Measurements from ENCODE around the gene NLRP5. TPM values are rescaled to one million over a fixed set of nuclear protein-coding genes. Genes with fewer than 3 reads are reported as not detected.

The NLRP5 gene
- total RNA-seq, 4 donors from 2014 or later = not detected

- intact Hi-C loops (cut with DNase I) = no loop called here
- no peaks in the 10 kb centered on the region for H3K9me3 ChIP-seq
- H3K36me3 ChIP-seq = peaks cover 11 to 76% (median 59%) of the 10 kb centered on the region in 4 donors
- H3K27me3 ChIP-seq = no peaks in the 10 kb centered on the region
- TF ChIP-seq EP300 (IDR thresholded peaks at IDR 0.05) (no peak), POLR2AphosphoS5 (IDR thresholded peaks at IDR 0.05) (no peak), POLR2A (IDR thresholded peaks at IDR 0.05; ENCODE audit: low read depth) (no peak)
- DNase-seq (ENCODE audit: extremely low spot score) = no peak
- no peak overlapping the region for H3K27ac ChIP-seq (replicated peaks in 1 of 4)
- WGBS = 91% methylated on average over 26 of the region's 34 CpGs
- H3K4me3 ChIP-seq = no peak overlapping the region
- peaks cover 10 to 35% (median 16%) of the 10 kb centered on the region in 4 donors for H3K4me1 ChIP-seq
Measured at GRCh38 chr19:56098731-56099568, 112.4 kb downstream of the NLRP5 start.

GRCh38 chr19:56099638-56100539 lies 113.3 kb downstream of the NLRP5 start:
- DNase-seq (ENCODE audit: extremely low spot score) = no peak
- 95% methylated on average over 29 of the region's 31 CpGs for whole genome bisulfite sequencing
- H3K4me3 ChIP-seq = no peak overlapping the region
- H3K9me3 ChIP-seq = no peaks in the 10 kb centered on the region
- H3K27ac ChIP-seq (replicated peaks in 1 of 4) = no peak overlapping the region
- intact Hi-C loops (cut with DNase I) = no loop called here
- H3K4me1 ChIP-seq = peaks cover 16 to 41% (median 23%) of the 10 kb centered on the region in 4 donors
- TF ChIP-seq EP300 (IDR thresholded peaks at IDR 0.05) (no peak), CTCF (IDR thresholded peaks at IDR 0.05) (no peak), POLR2A (IDR thresholded peaks at IDR 0.05; ENCODE audit: low read depth) (no peak), POLR2AphosphoS5 (IDR thresholded peaks at IDR 0.05) (no peak)
- H3K36me3 ChIP-seq = peaks cover 11 to 71% (median 59%) of the 10 kb centered on the region in 4 donors
- H3K27me3 ChIP-seq = no peaks in the 10 kb centered on the region

GRCh38 chr19:56101095-56101494 lies 114.5 kb downstream of the NLRP5 start:
- no peak for DNase-seq (ENCODE audit: extremely low spot score)
- peaks cover 11 to 65% (median 52%) of the 10 kb centered on the region in 4 donors for H3K36me3 ChIP-seq

GRCh38 chr19:56101746-56102535 lies 115.4 kb downstream of the NLRP5 start:
- TF ChIP-seq EP300 (IDR thresholded peaks at IDR 0.05) (no peak), POLR2A (IDR thresholded peaks at IDR 0.05; ENCODE audit: low read depth) (no peak), CTCF (IDR thresholded peaks at IDR 0.05) (no peak), POLR2AphosphoS5 (IDR thresholded peaks at IDR 0.05) (no peak)

More at GRCh38 chr19:56101095-56101494, 114.5 kb downstream of the NLRP5 start:
- H3K9me3 ChIP-seq = no peaks in the 10 kb centered on the region
- H3K4me1 ChIP-seq = peaks cover 27 to 50% (median 35%) of the 10 kb centered on the region in 4 donors
- no peak overlapping the region for H3K27ac ChIP-seq (replicated peaks in 1 of 4)
- no peaks in the 10 kb centered on the region for H3K27me3 ChIP-seq
- TF ChIP-seq EP300 (IDR thresholded peaks at IDR 0.05) = no peak
- TF ChIP-seq POLR2AphosphoS5 (IDR thresholded peaks at IDR 0.05) = no peak
- no peak for TF ChIP-seq POLR2A (IDR thresholded peaks at IDR 0.05; ENCODE audit: low read depth)
- no peak for TF ChIP-seq CTCF (IDR thresholded peaks at IDR 0.05)
- intact Hi-C loops (cut with DNase I) = no loop called here
- H3K4me3 ChIP-seq = no peak overlapping the region
- WGBS = 83% methylated on average over 18 of the region's 25 CpGs

More at GRCh38 chr19:56101746-56102535, 115.4 kb downstream of the NLRP5 start:
- H3K4me1 ChIP-seq = peaks cover 34 to 56% (median 42%) of the 10 kb centered on the region in 4 donors
- no peaks in the 10 kb centered on the region for H3K27me3 ChIP-seq
- H3K27ac ChIP-seq (replicated peaks in 1 of 4) = no peak overlapping the region
- WGBS = 87% methylated on average over 32 of the region's 34 CpGs
- intact Hi-C loops (cut with DNase I) = no loop called here
- peaks cover 11 to 65% (median 52%) of the 10 kb centered on the region in 4 donors for H3K36me3 ChIP-seq
- no peak overlapping the region for H3K4me3 ChIP-seq
- H3K9me3 ChIP-seq = no peaks in the 10 kb centered on the region
- no peak for DNase-seq (ENCODE audit: extremely low spot score)

Measured in esophagus muscularis mucosa (tissue), 4 donors.